Activated T-cell treated with anti-CD3 and anti-CD28 coated beads, Interleukin-2, amount 50 U/mL, for 72 hours (primary cell): ENCODE data around the gene COL5A1. TPM values are rescaled to one million over a fixed set of nuclear protein-coding genes. Genes with fewer than 3 reads are reported as not detected.

Source experiments
- ATAC-seq, 2 donors: fragments of 150-1000 bp; cut with Tn5 transposase; replicated peaks in 1 of 2; 2 replicates each; pipeline ENCODE4 v1.10.0; 2021; ENCODE audit warnings: moderate library complexity in 2 of 2, mild to moderate bottlenecking in 1 of 2
- DNase-seq, 2 donors: peaks; one replicate each; pipeline ENCODE4 v3.0.0; 2021 to 2022; ENCODE audit warnings: mixed read lengths in 1 of 2
- H3K27ac Mint-ChIP-seq: one replicate; pipeline ENCODE4 v1.8.0; 2022; ENCODE audit warnings: mild to moderate bottlenecking, moderate library complexity, mixed read lengths
- H3K27me3 Mint-ChIP-seq: one replicate; pipeline ENCODE4 v1.8.0; 2022; ENCODE audit warnings: low read depth, mixed read lengths
- H3K36me3 Mint-ChIP-seq, 2 donors: one replicate each; pipeline ENCODE4 v1.8.0; 2022; ENCODE audit warnings: mixed read lengths in 2 of 2, mild to moderate bottlenecking in 1 of 2; ENCODE audit not compliant: insufficient read depth in 2 of 2
- H3K4me1 Mint-ChIP-seq: one replicate; pipeline ENCODE4 v1.8.0; 2022; ENCODE audit warnings: low read depth, mixed read lengths
- H3K4me3 Mint-ChIP-seq, 2 donors: one replicate each; pipeline ENCODE4 v1.8.0; 2022; ENCODE audit warnings: mild to moderate bottlenecking in 2 of 2, mixed read lengths in 2 of 2, moderate library complexity in 2 of 2
- H3K9me3 Mint-ChIP-seq, 2 donors: one replicate each; pipeline ENCODE4 v1.8.0; 2022; ENCODE audit warnings: mixed read lengths in 2 of 2
- total RNA-seq, 2 donors: library from RNA; stranded (reverse); gene quantifications; one replicate each; pipeline ENCODE4 v1.2.3, GENCODE V29; 2022

Gene COL5A1
- total RNA-seq, 2 donors from 2014 or later, result 0.49 TPM; not detected in 1

- Mint-ChIP-seq H3K27ac (no peak overlapping the region), H3K4me3 (no peak overlapping the region), H3K9me3 (no peaks in the 10 kb centered on the region), H3K4me1 (no peaks in the 10 kb centered on the region), H3K27me3 (no peaks in the 10 kb centered on the region), H3K36me3 (no peaks in the 10 kb centered on the region)
- ATAC-seq, result no peak
- DNase-seq, result no peak
Measured at GRCh38 chr9:134633362-134634142, 8.1 kb upstream of the COL5A1 start.

- H3K27ac Mint-ChIP-seq, result no peak overlapping the region
- H3K4me3 Mint-ChIP-seq, result no peak overlapping the region
- H3K4me1 Mint-ChIP-seq, result no peaks in the 10 kb centered on the region
- DNase-seq (no peak), ATAC-seq (no peak)
- no peaks in the 10 kb centered on the region for H3K36me3 Mint-ChIP-seq
- no peaks in the 10 kb centered on the region for H3K27me3 Mint-ChIP-seq
- H3K9me3 Mint-ChIP-seq, result no peaks in the 10 kb centered on the region
Measured at GRCh38 chr9:134634176-134634575, 7.4 kb upstream of the COL5A1 start.

- ATAC-seq (no peak), DNase-seq (no peak)
- no peaks in the 10 kb centered on the region for H3K9me3 Mint-ChIP-seq
- no peaks in the 10 kb centered on the region for H3K36me3 Mint-ChIP-seq
- H3K27ac Mint-ChIP-seq, result no peak overlapping the region
- no peaks in the 10 kb centered on the region for H3K4me1 Mint-ChIP-seq
- H3K4me3 Mint-ChIP-seq, result no peak overlapping the region
- H3K27me3 Mint-ChIP-seq, result peaks cover under 1% of the 10 kb centered on the region
Measured at GRCh38 chr9:134634667-134635230, 6.9 kb upstream of the COL5A1 start.

GRCh38 chr9:134635351-134636148 is 6.1 kb upstream of the COL5A1 start:
- Mint-ChIP-seq H3K4me1 (no peaks in the 10 kb centered on the region), H3K9me3 (no peaks in the 10 kb centered on the region), H3K27me3 (peaks cover 9% of the 10 kb centered on the region), H3K36me3 (no peaks in the 10 kb centered on the region), H3K27ac (no peak overlapping the region), H3K4me3 (no peak overlapping the region)
- ATAC-seq, result no peak
- no peak for DNase-seq

- H3K36me3 Mint-ChIP-seq, result no peaks in the 10 kb centered on the region
- no peaks in the 10 kb centered on the region for H3K4me1 Mint-ChIP-seq
- DNase-seq (no peak), ATAC-seq (no peak)
- no peaks in the 10 kb centered on the region for H3K9me3 Mint-ChIP-seq
- H3K4me3 Mint-ChIP-seq, result no peak overlapping the region
- H3K27me3 Mint-ChIP-seq, result peaks cover 10% of the 10 kb centered on the region
- H3K27ac Mint-ChIP-seq, result no peak overlapping the region
Measured at GRCh38 chr9:134636149-134636507, 5.5 kb upstream of the COL5A1 start.

GRCh38 chr9:134637241-134637640 is 4.4 kb upstream of the COL5A1 start:
- no peak for DNase-seq
- ATAC-seq, result no peak
- H3K27ac Mint-ChIP-seq, result no peak overlapping the region
- H3K4me1 Mint-ChIP-seq, result no peaks in the 10 kb centered on the region
- H3K9me3 Mint-ChIP-seq, result no peaks in the 10 kb centered on the region
- no peak overlapping the region for H3K4me3 Mint-ChIP-seq
- peaks cover 10% of the 10 kb centered on the region for H3K27me3 Mint-ChIP-seq
- no peaks in the 10 kb centered on the region for H3K36me3 Mint-ChIP-seq

- peaks cover 13% of the 10 kb centered on the region for H3K27me3 Mint-ChIP-seq
- no peaks in the 10 kb centered on the region for H3K9me3 Mint-ChIP-seq
- no peaks in the 10 kb centered on the region for H3K4me1 Mint-ChIP-seq
- no peak overlapping the region for H3K4me3 Mint-ChIP-seq
- no peak for ATAC-seq
- no peak for DNase-seq
- H3K27ac Mint-ChIP-seq, result no peak overlapping the region
- H3K36me3 Mint-ChIP-seq, result no peaks in the 10 kb centered on the region
Measured at GRCh38 chr9:134637696-134638501, 3.7 kb upstream of the COL5A1 start.

GRCh38 chr9:134638502-134639090 is 3.0 kb upstream of the COL5A1 start:
- Mint-ChIP-seq H3K4me3 (no peak overlapping the region), H3K36me3 (no peaks in the 10 kb centered on the region), H3K4me1 (no peaks in the 10 kb centered on the region), H3K9me3 (no peaks in the 10 kb centered on the region), H3K27ac (no peak overlapping the region), H3K27me3 (peaks cover 17% of the 10 kb centered on the region)
- ATAC-seq (no peak), DNase-seq (no peak)

- Mint-ChIP-seq H3K9me3 (no peaks in the 10 kb centered on the region), H3K4me1 (no peaks in the 10 kb centered on the region), H3K4me3 (peak overlapping the region in 1 of 2 donors; percentile 37), H3K27ac (no peak overlapping the region), H3K27me3 (peaks cover 17% of the 10 kb centered on the region), H3K36me3 (no peaks in the 10 kb centered on the region)
- ATAC-seq, result no peak
- DNase-seq, result no peak
Measured at GRCh38 chr9:134639994-134640393, 1.6 kb upstream of the COL5A1 start.

- no peaks in the 10 kb centered on the region for H3K9me3 Mint-ChIP-seq
- ATAC-seq, result no peak
- peak overlapping the region in 1 of 2 donors; percentile 54 for H3K4me3 Mint-ChIP-seq
- no peaks in the 10 kb centered on the region for H3K36me3 Mint-ChIP-seq
- no peak overlapping the region for H3K27ac Mint-ChIP-seq
- H3K4me1 Mint-ChIP-seq, result no peaks in the 10 kb centered on the region
- H3K27me3 Mint-ChIP-seq, result peaks cover 17% of the 10 kb centered on the region
- no peak for DNase-seq
Measured at GRCh38 chr9:134640506-134641172, 964 bp upstream of the COL5A1 start.

- H3K9me3 Mint-ChIP-seq, result no peaks in the 10 kb centered on the region
- H3K4me3 Mint-ChIP-seq, result no peak overlapping the region
- peaks cover 17% of the 10 kb centered on the region for H3K27me3 Mint-ChIP-seq
- H3K4me1 Mint-ChIP-seq, result no peaks in the 10 kb centered on the region
- peak; percentile 24 to 25 for ATAC-seq
- no peak overlapping the region for H3K27ac Mint-ChIP-seq
- DNase-seq, result no peak
- no peaks in the 10 kb centered on the region for H3K36me3 Mint-ChIP-seq
Measured at GRCh38 chr9:134641990-134642384, 384 bp downstream of the COL5A1 start.
